Measurements from ENCODE around the gene USP21. TPM values are rescaled to one million over a fixed set of nuclear protein-coding genes. Genes with fewer than 3 reads are reported as not detected.

The USP21 gene
- total and polyA plus RNA-seq, 2 donors (not counting 3 experiments of a cell fraction or from before 2014, with no cell fraction given): 19.7 to 29.2 TPM

GRCh38 chr1:161190962-161191521 is 31.7 kb downstream of the USP21 start:
- DNase-seq (ENCODE audit: low read depth, low spot score) (no peak), FAIRE-seq (no peak)
- H3K9ac ChIP-seq (replicated peaks; ENCODE audit: extremely low read depth, insufficient read depth, low read length): no peak overlapping the region
- H2AFZ ChIP-seq (ENCODE audit: low read depth, low read length): no peak overlapping the region
- H3K4me2 ChIP-seq (ENCODE audit: insufficient read depth, low read length): no peak overlapping the region
- no peaks in the 10 kb centered on the region for H3K9me3 ChIP-seq (replicated peaks; ENCODE audit: control insufficient read depth, insufficient read depth, low read length)
- no peak overlapping the region for H3K4me3 ChIP-seq (replicated peaks in 1 of 3; ENCODE audit: insufficient read depth in 1 of 3, low read depth in 1 of 3, low read length in 3 of 3)
- TF ChIP-seq CTCF (IDR thresholded peaks at IDR 0.05; ENCODE audit: extremely low read depth in 1 of 2, insufficient read depth in 1 of 2, low read depth in 1 of 2, low read length in 2 of 2): no peak
- TF ChIP-seq MYC (IDR thresholded peaks at IDR 0.05; ENCODE audit: low read depth, low read length): no peak
- TF ChIP-seq EZH2 (IDR thresholded peaks at IDR 0.05; ENCODE audit: borderline replicate concordance, low read depth, low read length, severe bottlenecking): no peak
- TF ChIP-seq, protein P1, sequence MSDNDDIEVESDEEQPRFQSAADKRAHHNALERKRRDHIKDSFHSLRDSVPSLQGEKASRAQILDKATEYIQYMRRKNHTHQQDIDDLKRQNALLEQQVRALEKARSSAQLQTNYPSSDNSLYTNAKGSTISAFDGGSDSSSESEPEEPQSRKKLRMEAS (IDR thresholded peaks at IDR 0.05; ENCODE audit: insufficient read depth, insufficient read length): no peak
- no peak for TF ChIP-seq FOS (IDR thresholded peaks at IDR 0.05; ENCODE audit: borderline replicate concordance, insufficient read depth, low read length)
- no peak for TF ChIP-seq JUN (IDR thresholded peaks at IDR 0.05; ENCODE audit: borderline replicate concordance, insufficient read depth, insufficient read length, low read depth)
- no peak for TF ChIP-seq POLR2AphosphoS5 (IDR thresholded peaks at IDR 0.05; ENCODE audit: insufficient read depth, low read depth, low read length)
- no peak for TF ChIP-seq GATA2 (IDR thresholded peaks at IDR 0.05; ENCODE audit: insufficient read depth, insufficient read length, low read depth, low read length)
- TF ChIP-seq POLR2A (IDR thresholded peaks at IDR 0.05; ENCODE audit: low read depth, low read length): no peak
- no peaks in the 10 kb centered on the region for H4K20me1 ChIP-seq (replicated peaks; ENCODE audit: control insufficient read depth, extremely low read depth, insufficient read depth, low read length)
- H3K27ac ChIP-seq (ENCODE audit: insufficient read depth, low read depth, low read length): no peak overlapping the region
- H3K79me2 ChIP-seq (ENCODE audit: control insufficient read depth, insufficient read depth, low read length): peaks cover 7% of the 10 kb centered on the region
- intact Hi-C loops (cut with micrococcal nuclease): loop anchor here (1.0 kb wide), 1 partner anchor 21 kb away; no protein-coding TSS in a partner anchor
- H3K4me1 ChIP-seq (ENCODE audit: control insufficient read depth, extremely low read depth, insufficient read depth, low read length): peaks cover 14% of the 10 kb centered on the region
- dilution Hi-C loops (cut with MboI; ENCODE audit: extremely low pct_ligation_motif_present, low sequenced_read_pairs): no loop called here
- CTCF ChIA-PET: interaction anchor here (1.0 to 6.2 kb wide), 11 partner anchors 8 to 191 kb away, joined by 3 to 54 read pairs (median 8); partner anchors contain the start of genes NDUFS2, PPOX and TOMM40L
- peaks cover 3% of the 10 kb centered on the region in 2 experiments for H3K36me3 ChIP-seq (ENCODE audit: control insufficient read depth in 2 of 2, extremely low read depth in 1 of 2, insufficient read depth in 2 of 2, low read length in 2 of 2)
- POLR2A ChIA-PET: interaction anchor here (0.5 to 1.0 kb wide), 2 partner anchors 25 to 183 kb away, joined by 3 to 6 read pairs; partner anchors contain the start of gene PPOX
- BruUV-seq (replicated peaks): no TSS peak
- no peaks in the 10 kb centered on the region for H3K27me3 ChIP-seq (ENCODE audit: control insufficient read depth in 2 of 2, insufficient read depth in 2 of 2, low read length in 2 of 2)
- no peaks in the 10 kb centered on the region for H3K9me1 ChIP-seq (replicated peaks; ENCODE audit: control insufficient read depth, extremely low read depth, insufficient read depth, low read length)

Data from endothelial cell of umbilical vein (primary cell).